Activated T-cell treated with anti-CD3 and anti-CD28 coated beads for 1 hour (primary cell): ENCODE results near the gene CACNB4.

Experiments used
- DNase-seq: peaks from one replicate; pipeline ENCODE4 v3.0.0-alpha.2; 2020; ENCODE audit warnings: low read depth

The CACNB4 gene

DNA sequence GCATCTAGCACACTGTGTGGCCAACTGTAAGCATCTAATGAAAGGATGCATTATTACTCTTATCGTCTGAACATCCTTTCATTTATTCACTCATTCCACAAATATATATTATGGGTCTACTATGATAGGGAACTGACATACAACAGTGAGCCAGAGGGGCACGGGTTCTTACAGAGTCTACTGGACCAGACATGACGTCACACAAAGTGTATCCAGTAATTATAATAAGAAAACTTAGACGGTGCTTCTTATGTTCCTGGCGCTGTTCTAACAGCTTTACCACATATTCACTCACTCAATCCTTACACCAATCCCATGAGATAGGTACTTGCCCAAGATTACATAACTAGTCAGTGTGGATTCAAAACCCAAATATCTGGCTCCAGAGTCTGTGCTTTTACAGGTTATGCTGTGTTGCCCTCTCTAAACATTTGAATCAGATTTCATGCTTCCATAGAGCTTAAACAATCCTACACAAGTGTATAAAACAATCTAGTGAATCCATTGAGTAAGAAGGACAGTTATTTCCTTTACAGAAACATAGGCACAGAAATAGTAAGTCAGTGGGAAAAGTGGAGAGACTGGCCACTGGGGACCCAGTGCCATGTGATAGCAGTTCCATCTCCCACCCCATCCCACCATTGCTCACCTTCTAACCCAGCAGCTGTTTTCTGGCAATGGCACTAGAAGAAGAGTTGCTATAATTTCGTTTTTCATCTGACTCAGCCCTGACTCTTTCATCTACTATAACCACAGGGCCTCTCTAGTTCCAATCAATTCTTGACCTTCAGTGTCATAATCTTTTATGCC lies 246.4 kb downstream of the CACNB4 start:
- no peak for DNase-seq

DNA sequence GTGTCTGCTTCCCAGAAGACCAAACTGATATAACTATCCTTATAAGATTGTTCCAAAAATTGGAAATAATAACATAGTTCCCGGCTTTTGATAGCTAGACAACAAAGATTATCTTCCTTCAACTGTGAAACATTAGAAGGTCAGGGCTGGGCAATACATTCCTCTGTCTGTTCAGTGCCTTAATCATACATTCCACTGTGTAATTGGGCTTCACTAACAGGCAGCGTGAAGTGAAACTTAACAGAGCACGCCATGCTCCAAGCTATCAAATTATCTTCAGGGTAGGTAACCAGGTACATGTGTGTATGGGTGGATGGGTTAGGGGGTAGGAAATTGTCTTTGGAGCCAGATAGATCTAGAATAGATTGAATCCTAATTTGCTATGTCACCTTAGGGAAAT lies 247.1 kb downstream of the CACNB4 start:
- DNase-seq, result no peak

DNA sequence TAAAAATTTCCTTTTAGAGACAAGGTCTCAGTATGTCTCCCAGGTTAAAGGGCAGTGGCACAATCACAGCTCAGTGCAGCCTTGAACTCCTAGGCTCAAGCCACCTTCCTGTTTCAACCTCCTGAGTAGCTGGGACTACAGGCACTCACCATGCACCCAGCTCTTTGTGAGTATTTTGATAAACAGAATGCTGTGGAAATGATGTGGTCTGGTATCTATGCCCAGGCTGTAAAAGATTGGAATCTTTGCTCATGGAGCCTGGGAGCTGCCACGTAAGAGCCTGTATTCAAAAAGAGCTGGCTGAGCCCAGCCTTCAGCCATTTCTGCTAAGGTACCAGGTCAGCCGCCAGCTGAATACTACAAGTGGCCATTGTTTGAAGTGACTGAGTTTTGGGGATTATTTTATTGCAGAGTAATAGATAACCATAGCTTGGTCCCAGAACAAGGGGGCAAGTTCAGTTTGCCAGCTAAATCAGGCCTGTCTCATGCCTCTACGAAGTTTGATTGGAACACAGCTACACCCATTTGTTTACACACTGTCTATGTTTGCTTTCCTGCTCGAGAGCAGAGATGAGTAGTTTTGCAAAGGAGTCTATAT lies 249.3 kb downstream of the CACNB4 start:
- DNase-seq, result no peak

DNA sequence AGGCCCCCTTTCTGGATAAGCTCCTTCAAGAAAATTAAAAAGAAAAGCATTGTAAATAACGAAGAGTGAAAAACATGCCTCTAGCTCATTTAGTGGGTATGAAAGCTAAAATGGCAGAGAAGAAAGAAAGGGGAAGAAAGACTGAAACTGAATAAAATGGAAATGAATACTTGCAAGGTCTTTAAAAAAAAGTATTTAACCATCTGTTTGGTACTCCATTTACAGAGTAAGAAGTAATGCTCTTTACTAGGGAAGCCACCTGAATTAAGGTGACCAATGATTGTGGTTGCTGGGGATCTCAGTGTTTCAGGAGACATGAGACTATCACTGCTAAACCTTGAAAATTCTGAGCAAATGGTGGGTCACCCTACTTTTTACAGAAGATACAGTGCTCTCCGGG lies 253.0 kb downstream of the CACNB4 start:
- no peak for DNase-seq

DNA sequence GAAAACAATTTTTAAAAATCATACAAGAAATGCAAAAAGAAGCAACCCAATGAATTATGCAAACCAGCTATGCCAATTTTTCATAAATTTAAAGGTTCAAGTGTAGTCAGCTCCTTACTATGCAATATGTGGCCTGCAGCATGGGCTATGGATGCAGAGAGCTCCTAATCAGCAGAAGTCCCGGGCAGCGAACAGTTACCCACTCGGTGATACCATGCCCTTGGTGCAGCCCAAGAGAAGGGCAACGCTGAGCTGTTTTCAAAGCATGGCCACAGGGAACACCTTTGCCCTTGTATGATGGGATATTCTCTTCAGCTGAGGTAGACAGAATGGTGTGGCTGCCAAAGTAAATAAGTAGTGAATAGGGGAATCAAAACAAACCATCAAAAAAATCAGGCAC lies 253.4 kb downstream of the CACNB4 start:
- no peak for DNase-seq

DNA sequence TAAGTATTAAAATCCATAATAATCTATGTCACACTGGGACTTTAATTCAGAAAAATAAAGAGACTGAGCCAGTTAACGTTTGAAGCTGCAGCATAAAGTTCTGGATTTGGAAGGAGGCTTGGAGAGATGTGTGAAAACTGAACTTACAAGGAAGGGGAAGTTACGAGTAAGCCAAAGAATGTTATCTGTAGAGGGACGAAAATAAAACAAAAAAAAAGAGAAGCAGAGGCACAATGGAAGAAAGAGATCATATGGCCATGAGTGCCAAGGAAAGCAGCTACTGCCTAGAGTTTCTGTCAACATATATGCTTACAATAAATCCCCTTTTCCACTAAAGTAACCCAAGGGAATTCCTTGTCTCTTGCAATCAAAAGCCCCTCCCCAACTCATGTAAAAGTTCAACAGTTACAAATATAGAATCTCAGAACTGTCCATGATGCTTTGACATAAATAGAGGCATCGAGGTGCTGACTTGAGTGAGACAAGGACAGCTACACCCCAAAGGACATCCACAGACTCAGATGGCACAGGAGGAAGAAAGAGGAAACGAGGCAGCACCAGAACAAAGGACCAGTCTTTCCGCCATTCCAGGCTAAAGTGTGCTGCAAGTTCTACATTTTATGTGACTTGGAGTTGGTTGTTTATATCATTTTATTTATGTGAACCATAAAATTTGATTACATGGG lies 254.5 kb downstream of the CACNB4 start:
- no peak for DNase-seq

DNA sequence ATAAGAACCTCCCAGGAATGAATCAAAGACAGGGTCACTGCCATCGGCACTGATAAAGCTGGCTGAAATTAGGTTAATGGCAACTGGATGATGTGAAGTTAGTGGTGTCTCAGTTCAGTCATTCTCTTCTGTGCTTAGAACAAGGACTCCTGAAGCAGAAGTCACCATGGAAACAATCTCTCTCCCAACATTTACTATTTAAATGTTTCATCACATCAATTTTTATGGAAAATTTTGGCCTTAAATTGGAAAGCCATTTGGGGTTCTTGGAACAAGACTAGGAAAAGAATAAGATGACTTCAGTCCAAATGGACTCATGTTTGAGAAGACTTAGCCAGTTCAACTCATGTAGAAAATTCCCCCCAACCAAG lies 255.2 kb downstream of the CACNB4 start:
- DNase-seq, result no peak

DNA sequence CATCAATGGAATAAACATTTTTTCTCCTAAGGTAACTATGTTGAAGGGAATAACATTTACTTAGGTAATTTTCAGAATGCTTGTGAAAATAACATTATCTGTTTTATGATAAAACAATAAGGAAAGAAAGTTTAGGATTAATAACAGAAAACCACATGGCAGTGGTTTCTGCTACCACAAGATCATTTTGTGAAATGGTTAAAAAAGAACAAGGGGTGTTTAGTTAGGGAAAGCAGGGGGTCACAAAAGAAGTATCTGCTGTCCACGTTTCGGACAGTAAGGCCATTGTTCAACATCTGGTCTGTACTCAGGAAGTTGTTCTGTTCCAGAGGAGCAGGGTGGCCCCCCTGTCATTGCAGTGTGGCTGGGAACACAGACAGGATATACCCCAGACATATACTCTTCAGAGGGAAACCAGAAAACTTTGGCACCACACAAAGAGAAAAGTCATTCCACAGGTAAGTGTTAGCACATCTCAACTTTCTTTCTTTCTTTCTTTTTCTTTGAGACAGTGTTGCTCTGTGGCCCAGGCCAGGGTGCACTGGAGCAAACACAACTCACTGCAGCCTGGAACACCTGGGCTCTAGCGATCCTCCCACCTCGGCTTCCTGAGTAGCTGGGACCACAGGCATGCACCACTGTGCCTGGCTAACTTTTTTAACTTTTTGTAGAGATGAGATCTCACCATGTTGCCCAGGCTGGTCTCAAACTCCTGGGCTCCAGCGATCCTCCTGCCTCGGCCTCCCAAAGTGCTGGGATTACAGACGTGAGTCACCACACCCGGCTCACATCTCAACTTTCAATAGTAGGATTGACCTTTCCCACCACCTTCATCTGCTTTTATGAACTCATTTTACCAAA lies 255.8 kb downstream of the CACNB4 start:
- DNase-seq, result no peak

DNA sequence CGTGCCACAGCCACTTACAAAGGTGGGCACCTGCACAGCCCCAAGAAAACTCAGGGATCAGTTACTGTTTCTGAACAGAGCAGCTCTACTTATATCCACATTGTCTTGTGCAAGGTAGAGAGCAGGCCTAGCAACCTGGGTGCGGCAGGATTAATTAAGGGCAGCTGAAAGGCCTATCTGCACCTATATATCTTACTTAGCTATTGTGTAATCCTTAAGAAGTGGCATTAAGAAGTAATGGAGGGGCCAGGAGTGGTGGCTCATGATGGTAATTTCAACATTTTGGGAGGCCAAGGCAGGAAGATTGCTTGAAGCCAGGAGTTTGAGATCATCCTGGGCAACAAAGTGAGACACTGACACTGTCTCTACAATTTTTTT lies 257.8 kb downstream of the CACNB4 start:
- DNase-seq, result no peak

DNA sequence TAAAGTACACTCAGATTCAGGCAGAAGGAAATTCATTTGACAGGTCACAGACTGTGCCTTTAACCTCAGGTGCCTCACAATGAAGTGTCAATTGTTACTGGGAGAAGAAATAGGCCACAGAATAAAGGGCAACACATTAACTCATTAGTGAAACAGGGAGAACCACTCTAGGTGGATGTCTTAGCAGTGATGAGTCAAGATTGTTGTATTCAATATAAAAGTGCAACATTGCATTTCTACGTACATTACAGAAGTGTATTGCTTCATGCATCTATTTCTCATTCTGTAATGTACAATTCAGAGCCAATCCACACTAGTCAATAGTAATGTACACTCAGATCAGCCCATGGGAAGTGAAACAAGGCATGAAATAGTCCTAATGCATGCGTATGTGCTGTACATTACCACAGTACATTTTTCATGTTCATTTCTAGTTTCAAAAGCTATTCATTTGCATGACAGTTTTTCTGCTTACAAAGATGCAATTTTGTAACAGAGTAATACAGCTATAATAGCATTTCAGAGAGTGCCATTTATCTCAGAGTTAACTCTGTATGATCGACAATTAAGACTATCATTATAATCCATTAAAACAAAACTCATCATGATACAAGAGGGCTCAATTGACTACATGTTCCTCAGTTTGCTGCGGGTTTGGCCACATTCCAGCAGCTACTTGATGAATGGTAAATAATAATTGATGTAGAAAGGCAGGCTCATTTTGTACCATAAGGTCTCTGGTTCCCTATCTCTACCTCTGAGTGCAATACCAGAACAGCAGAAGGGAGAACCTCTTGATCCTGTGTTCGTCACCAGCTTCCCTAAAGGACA lies 258.4 kb downstream of the CACNB4 start:
- DNase-seq, result no peak

DNA sequence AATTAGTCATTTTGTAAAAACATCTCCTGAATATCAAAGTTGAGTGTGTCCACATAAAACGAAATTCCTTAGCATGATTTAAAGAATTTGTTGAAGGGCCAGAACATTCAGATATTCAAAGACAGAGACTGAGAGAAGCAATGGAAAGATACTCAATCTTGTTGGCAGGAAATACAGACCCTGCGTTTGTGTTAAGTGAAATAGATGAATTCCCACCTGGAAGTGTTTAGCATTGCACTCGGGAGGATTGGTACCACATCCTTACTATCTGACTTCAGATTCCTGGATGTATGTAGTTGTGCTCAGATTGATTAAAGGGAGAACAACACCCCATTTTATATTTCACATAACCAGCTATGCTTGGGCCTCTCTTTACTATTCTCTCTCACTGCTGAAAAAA lies 260.9 kb downstream of the CACNB4 start:
- no peak for DNase-seq

DNA sequence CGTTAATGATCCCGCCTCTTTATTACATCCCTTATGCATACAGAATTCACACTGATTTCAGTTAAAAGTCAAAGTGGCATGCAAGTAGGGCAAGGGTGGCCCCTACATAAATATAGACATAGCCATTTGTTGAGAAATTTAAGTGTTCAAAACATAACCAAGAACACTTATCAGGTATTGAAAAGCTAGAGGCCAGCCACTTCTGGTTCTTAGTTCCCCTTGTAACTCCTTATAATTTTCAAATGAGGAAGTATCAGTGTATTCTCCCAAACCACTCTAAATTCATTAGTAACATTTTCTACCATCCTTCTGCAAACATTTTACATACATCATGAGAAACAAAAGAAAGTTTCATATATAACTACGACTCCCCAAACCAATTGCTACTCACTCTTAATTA lies 264.9 kb downstream of the CACNB4 start:
- DNase-seq, result no peak

DNA sequence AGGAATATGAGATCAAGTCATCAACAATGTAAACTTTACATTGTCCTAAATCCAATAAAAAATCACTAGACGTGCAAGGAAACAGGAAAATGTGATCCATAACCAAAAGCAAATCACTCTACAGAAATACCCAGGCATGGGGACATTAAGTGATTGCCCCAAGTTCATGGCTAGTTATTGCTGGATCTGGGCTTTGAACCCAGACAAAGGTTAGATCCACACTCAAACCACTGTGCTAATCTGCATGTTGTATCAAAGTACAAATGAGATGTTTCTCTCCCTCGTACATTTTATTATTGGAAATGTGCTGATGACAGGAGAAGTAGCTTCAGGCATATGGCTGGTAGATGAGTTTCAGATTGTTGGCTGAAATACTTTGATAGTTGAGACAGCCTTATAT lies 267.9 kb downstream of the CACNB4 start:
- DNase-seq, result no peak

DNA sequence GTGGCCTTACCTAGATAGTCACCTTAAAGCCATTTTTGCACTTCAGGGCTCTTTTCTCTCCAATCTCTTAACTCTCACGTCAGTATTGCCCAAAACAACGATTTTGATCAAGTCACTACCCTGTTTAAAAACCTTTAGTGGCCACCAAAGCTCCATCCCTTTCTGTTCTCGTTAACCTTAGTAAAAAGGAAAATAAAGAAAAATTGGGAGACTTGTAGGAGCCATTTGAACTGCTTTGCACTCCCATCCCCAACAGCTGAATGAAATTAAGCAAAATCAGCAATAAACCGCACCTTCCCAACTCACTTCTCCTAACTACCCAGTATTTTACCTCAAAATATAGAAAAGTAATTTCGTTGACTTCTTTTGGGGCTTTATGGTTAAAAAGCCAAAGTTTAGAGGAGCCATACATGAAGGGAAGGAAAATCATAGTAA lies 269.9 kb downstream of the CACNB4 start:
- no peak for DNase-seq

DNA sequence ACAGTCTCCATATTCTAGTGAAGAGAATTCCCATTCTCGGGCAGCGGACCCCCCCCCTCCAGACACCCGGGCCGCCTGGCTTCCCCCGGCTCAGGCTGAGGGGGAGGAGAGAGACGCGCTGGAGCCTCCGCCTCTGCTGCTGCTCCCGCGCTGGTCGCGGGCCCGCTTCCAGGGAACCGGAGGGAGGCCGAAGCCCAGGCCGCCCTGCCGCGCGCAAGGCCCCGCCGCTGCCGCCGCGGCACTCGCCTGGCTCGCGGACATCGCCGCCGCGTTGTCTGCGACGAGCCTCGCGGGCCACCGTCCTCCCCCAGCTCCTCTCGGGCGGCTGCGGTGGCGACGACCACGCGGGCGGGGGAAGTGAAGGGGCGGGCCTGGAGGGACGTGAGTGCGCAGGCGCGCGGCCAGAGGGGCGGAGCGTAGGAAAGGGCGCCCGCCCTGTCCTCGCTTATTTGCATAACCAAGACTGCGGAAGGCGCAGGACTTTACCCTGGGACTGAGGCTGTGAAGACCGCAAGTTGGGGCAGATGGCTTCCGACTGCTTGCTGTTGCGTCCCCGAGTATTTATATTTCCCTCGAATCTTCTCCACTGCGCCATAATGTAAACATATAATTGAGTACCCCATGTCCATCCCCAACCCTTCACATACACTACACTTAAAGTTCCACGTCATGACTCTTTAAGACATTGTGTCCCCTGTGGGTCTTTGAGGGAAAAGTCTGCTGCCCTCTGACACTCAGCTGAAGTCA lies 270.5 kb downstream of the CACNB4 start, which contains the start of gene ARL5A:
TSS of gene ARL5A (minus strand) at position 279 of the 747 bp plus-strand sequence. CDS start at position 34, 245 bp downstream.
- peak; percentile 92 for DNase-seq

DNA sequence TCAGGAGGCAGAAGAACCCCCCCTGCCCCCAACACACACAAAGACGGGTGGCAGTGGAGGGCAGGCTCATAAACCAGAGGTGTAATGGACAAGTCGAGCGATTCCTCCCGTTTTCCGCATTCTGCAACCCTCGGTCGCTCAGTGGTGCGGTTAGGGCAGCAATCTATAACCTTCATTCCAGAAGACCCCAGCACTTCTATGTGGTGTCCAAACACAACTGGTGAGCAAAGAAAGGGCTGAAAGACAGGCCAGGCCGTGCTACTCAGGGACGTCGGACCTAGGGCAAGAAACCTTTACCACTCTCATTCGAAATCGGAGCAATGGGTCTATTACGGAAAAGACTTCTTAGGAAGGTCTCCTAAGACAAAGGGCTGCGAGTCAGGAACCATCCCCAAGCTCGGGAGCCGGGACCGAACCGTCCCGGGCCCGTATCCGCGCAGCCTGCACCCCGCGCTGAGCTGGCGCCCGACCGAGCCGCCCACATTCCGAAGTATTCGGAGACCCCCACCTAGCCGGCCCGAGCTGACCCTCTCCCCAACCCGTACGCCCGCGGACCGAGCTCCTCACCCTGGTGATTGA lies 271.2 kb downstream of the CACNB4 start:
- peak; percentile 4 for DNase-seq

DNA sequence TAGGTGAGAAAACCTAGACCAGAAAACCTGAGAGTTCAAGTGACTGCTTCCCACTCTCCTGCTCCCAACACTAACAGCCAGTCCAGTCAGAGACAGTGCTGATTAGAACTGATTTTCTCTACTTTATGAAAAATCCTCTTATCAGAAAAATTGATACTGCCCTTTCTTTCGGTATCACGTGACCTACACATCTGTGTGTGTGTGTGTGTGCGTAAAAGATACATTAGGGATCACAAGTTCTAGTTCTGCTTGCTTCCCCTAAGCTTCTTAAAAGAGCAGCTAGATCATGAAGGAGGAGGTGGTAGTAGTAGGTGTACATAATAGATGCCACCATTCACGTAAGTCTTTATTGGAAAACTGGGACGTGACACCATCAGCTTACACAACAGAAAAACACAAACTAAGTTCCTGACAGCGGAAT lies 272.1 kb downstream of the CACNB4 start:
- no peak for DNase-seq

DNA sequence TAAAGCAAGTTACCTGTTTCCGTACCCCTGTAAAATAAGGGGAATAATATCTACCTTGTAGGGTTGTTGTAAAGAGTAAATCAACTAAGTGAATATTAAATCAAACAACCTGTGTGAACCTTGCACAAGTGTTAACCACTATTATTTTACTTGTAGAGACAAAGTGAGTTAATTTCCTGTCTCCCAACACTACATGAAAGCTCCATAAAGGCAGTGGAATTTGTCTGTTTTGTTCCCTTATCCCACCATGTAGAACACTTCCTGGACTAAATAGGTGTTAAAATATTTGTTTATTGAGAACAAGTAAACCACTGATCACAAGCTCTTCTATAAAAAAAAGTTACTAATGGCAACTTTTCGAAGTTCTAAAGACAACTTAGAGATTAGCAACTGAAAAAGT lies 274.0 kb downstream of the CACNB4 start:
- no peak for DNase-seq

DNA sequence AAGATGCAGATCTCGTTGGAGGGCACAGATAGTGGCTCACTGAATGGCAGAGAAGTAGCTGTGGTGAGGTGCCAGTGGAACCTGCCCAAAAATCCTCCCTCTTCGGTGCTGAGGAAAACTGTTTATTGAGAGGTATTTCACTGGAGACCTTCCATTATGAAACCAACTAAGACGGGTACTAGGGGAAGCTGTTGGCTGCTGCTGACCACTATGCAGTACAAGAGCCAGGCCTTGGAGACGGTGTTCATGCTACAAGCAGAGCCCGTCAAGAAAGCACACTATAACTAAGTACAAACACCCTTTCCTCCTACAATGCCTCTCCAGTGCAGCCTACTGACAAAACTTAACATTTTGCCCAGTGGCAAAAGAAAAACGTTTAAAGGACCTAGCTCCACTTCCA lies 275.2 kb downstream of the CACNB4 start:
- DNase-seq, result no peak

DNA sequence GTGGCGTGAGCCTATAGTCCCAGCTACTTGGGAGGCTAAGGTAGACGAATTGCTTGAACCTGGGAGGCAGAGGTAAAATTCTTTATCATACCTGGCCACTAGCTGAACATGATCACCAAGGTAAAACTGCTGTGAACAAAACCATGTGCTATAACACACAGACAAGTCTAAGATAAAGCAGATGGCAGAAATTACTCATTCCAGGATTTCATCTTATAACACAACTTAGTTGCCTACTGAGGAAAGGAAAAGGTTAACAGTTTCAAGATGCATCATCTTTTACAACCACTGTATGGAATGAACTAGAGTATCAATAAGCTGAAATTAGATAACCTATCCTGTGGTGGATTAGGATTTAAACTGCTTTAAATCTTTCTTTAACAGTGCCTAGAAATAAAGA lies 278.9 kb downstream of the CACNB4 start:
- DNase-seq, result no peak
